ENCODE measurements around the gene VAPA.

Gene VAPA

DNA sequence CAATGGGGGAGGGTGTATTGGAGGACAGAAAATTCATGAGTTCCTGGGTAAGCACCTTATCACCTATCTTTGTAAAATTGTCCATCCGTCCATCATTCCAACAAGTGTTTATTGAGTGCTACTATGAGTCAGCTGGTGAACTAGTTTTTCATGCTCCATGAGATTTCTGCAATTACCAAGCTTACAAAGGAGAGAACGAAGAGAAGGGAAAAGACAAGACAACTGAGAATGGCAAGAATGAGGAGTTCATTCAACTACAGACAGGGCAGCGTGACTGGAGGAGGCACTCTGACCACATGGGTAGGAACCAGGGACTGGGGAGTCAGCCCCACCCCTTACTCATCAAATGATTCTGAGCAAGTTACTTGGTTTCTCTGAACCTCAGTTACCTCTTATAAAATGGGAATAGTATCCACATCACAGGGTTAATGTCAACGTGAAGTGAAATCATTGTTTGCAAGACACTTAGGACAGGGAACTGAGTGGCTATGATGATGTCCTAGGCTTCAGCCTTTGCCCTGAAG is 46.7 kb upstream of the VAPA start:
- TF ChIP-seq, protein P1, sequence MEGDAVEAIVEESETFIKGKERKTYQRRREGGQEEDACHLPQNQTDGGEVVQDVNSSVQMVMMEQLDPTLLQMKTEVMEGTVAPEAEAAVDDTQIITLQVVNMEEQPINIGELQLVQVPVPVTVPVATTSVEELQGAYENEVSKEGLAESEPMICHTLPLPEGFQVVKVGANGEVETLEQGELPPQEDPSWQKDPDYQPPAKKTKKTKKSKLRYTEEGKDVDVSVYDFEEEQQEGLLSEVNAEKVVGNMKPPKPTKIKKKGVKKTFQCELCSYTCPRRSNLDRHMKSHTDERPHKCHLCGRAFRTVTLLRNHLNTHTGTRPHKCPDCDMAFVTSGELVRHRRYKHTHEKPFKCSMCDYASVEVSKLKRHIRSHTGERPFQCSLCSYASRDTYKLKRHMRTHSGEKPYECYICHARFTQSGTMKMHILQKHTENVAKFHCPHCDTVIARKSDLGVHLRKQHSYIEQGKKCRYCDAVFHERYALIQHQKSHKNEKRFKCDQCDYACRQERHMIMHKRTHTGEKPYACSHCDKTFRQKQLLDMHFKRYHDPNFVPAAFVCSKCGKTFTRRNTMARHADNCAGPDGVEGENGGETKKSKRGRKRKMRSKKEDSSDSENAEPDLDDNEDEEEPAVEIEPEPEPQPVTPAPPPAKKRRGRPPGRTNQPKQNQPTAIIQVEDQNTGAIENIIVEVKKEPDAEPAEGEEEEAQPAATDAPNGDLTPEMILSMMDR (conservative IDR thresholded peaks at IDR 0.05; ENCODE audit: low read length), result no peak
- no peak for TF ChIP-seq EZH2phosphoT487 (IDR thresholded peaks at IDR 0.05; ENCODE audit: borderline replicate concordance)
- Histone ChIP-seq H3F3A (ENCODE audit: low read depth) (peaks cover 3% of the 10 kb centered on the region; the same call in 1 of the 2 replicates), H3K4me1 (ENCODE audit: insufficient read depth, low read length, poor library complexity, severe bottlenecking) (peaks cover 37% of the 10 kb centered on the region)

DNA sequence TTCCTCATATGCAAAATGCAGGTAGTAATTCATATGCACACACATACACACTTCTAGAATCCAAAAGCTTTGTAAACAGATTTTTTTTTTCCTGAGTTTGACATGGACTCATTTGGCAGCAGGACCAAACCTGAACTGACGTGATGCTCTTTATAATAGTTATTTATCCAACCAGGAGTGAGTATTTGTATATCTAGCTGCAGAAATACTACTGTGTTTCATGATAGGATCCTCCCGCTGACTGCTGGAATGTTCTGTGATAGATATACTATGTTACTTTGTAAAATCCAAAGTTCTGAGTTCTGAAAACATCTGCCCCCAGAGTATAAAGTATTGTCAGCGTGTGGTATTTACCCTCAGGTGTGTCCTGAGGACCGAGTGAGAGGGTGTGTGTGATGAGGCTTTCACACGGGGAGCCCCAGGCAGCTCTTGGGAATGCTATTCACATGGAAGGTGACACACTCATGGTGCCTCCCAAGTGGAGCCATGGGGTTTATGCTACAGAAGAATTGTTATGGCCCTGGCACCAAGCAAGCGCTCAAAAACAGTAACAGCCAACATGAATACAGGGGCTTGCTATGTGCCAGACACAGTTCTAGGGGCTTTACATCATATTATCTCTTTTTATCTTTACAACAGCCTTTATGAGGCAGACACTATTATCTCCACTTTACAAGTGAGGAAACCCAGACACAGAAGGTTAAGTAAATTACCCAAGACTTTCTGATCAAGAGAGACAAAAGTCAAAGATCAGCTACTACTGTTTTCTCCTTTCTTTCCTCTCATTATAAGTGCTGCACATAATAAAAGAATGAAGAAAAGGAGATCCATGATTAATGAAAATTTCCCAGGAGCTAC is 44.7 kb upstream of the VAPA start:
- H2AFZ ChIP-seq (ENCODE audit: low read length), result 0 out of 2 replicates have a peak overlapping the region, but pooled peaks have one; percentile 5
- no peaks in the 10 kb centered on the region for H3K27me3 ChIP-seq (ENCODE audit: insufficient read depth, low read length, poor library complexity, severe bottlenecking)
- no peaks in the 10 kb centered on the region for H3K79me2 ChIP-seq (ENCODE audit: insufficient read depth, low read length)
- peak overlapping the region; percentile 47 for H3K9ac ChIP-seq (ENCODE audit: low read depth, low read length, poor library complexity, severe bottlenecking)
- peak overlapping the region; percentile 74 for H3K4me2 ChIP-seq (ENCODE audit: low read depth, low read length, poor library complexity, severe bottlenecking)
- H3K9me3 ChIP-seq (ENCODE audit: insufficient read depth, low read depth, low read length), result peaks cover 3% of the 10 kb centered on the region; the same call in 1 of the 2 replicates
- H4K20me1 ChIP-seq (ENCODE audit: insufficient read depth, low read length, poor library complexity, severe bottlenecking), result no peaks in the 10 kb centered on the region
- no peaks in the 10 kb centered on the region for H3K9me2 ChIP-seq (replicated peaks; ENCODE audit: low read depth, low read length)
- TF ChIP-seq, protein P1 (conservative IDR thresholded peaks at IDR 0.05; ENCODE audit: low read length), result no peak
- no peak for TF ChIP-seq EZH2phosphoT487 (IDR thresholded peaks at IDR 0.05; ENCODE audit: borderline replicate concordance)
- H3F3A ChIP-seq (ENCODE audit: low read depth), result peaks cover 3% of the 10 kb centered on the region; the same call in 1 of the 2 replicates
- peaks cover 32% of the 10 kb centered on the region for H3K4me1 ChIP-seq (ENCODE audit: insufficient read depth, low read length, poor library complexity, severe bottlenecking)
- peak overlapping the region; percentile 39 for H3K4me3 ChIP-seq (ENCODE audit: low read length, poor library complexity, severe bottlenecking)
- H3K36me3 ChIP-seq (ENCODE audit: insufficient read depth, low read length), result no peaks in the 10 kb centered on the region

More for the DNA sequence above, 46.7 kb upstream of the VAPA start:
- no peak overlapping the region for H2AFZ ChIP-seq (ENCODE audit: low read length)
- no peak overlapping the region for H3K4me2 ChIP-seq (ENCODE audit: low read depth, low read length, poor library complexity, severe bottlenecking)
- peaks cover 3% of the 10 kb centered on the region; the same call in 1 of the 2 replicates for H3K9me3 ChIP-seq (ENCODE audit: insufficient read depth, low read depth, low read length)
- H3K36me3 ChIP-seq (ENCODE audit: insufficient read depth, low read length), result no peaks in the 10 kb centered on the region
- no peaks in the 10 kb centered on the region for H3K9me2 ChIP-seq (replicated peaks; ENCODE audit: low read depth, low read length)
- H3K27me3 ChIP-seq (ENCODE audit: insufficient read depth, low read length, poor library complexity, severe bottlenecking), result no peaks in the 10 kb centered on the region
- H3K79me2 ChIP-seq (ENCODE audit: insufficient read depth, low read length), result no peaks in the 10 kb centered on the region
- no peak overlapping the region for H3K9ac ChIP-seq (ENCODE audit: low read depth, low read length, poor library complexity, severe bottlenecking)
- H3K4me3 ChIP-seq (ENCODE audit: low read length, poor library complexity, severe bottlenecking), result no peak overlapping the region
- no peaks in the 10 kb centered on the region for H4K20me1 ChIP-seq (ENCODE audit: insufficient read depth, low read length, poor library complexity, severe bottlenecking)

DNA sequence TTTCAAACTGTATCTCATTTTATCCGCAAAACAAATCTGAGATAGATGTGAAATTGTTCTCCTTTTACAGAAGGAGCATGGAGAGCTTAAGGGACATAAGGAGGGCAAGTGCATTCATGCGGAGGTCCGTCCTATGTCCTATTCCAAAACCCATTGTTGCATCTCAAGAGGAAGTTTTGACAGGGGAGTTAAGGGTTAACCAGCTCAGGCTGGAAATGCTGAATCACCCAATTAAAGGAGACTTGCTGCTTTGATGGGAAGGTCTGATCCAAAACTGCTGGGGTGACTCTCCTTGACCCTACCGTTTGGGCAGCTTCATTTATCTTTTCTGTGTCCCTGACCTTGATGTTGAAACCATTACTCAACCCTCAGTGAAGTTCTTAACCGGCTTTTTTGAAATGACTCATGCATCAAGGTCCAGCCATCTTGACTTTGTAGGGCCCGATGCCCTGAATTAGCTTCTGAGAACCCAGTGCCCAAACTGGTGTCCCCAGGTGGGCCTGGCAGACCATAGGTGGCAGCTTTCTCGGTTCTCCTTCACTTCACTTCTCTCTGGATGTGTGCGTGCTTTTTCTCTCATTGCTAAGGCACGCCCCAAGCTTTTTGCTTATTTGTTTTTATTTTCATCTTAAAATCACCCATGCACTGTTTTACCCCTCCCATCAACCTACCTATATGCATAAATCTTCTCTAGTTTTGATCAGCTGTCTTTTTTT is 43.9 kb upstream of the VAPA start:
- Histone ChIP-seq H3K36me3 (ENCODE audit: insufficient read depth, low read length) (no peaks in the 10 kb centered on the region), H3K4me3 (ENCODE audit: low read length, poor library complexity, severe bottlenecking) (peak overlapping the region; percentile 39), H3K4me1 (ENCODE audit: insufficient read depth, low read length, poor library complexity, severe bottlenecking) (peaks cover 32% of the 10 kb centered on the region), H3K9me3 (ENCODE audit: insufficient read depth, low read depth, low read length) (peaks cover 3% of the 10 kb centered on the region; the same call in 1 of the 2 replicates), H3K79me2 (ENCODE audit: insufficient read depth, low read length) (no peaks in the 10 kb centered on the region), H3F3A (ENCODE audit: low read depth) (peaks cover 3% of the 10 kb centered on the region; the same call in 1 of the 2 replicates), H3K27me3 (ENCODE audit: insufficient read depth, low read length, poor library complexity, severe bottlenecking) (no peaks in the 10 kb centered on the region), H3K4me2 (ENCODE audit: low read depth, low read length, poor library complexity, severe bottlenecking) (peak overlapping the region; percentile 74), H2AFZ (ENCODE audit: low read length) (peak overlapping the region; percentile 84), H3K9ac (ENCODE audit: low read depth, low read length, poor library complexity, severe bottlenecking) (peak overlapping the region; percentile 47), H3K9me2 (replicated peaks; ENCODE audit: low read depth, low read length) (no peaks in the 10 kb centered on the region), H4K20me1 (ENCODE audit: insufficient read depth, low read length, poor library complexity, severe bottlenecking) (no peaks in the 10 kb centered on the region)
- no peak for TF ChIP-seq EZH2phosphoT487 (IDR thresholded peaks at IDR 0.05; ENCODE audit: borderline replicate concordance)
- TF ChIP-seq, protein P1 (conservative IDR thresholded peaks at IDR 0.05; ENCODE audit: low read length), result no peak

Measured in Loucy (cell line).